HCT116 (cell line): Measurements from ENCODE around the gene MED25. TPM values are rescaled to one million over a fixed set of nuclear protein-coding genes. Genes with fewer than 3 reads are reported as not detected.
"Not testable (repeated sequence)": the region's sequence is repeated elsewhere in the genome, so short reads cannot be mapped to it uniquely, and the experiment has no call there.

Experiments
- ATAC-seq: fragments of 200-7000 bp; cut with Tn5 transposase; 2 replicates; pipeline ENCODE4 v1.9.1; 2020; ENCODE audit warnings: mild to moderate bottlenecking, moderate library complexity
- BruUV-seq: library from RNA; stranded (reverse); fragments of 400-500 nt; replicated peaks from 2 replicates; lab custom pipeline; 2021; lab: Mats Ljungman, UMichigan
- CTCF ChIA-PET: fragments of 300-600 bp; sonication (Branson Sonifier 250); formaldehyde crosslinking; loops from one replicate; lab custom pipeline; 2021; ENCODE audit warnings: antibody characterized with exemption; lab: Charles Lee
- POLR2A ChIA-PET: fragments of 300-600, 350-600 bp; sonication (Branson Sonifier 250); formaldehyde crosslinking; loops from one replicate; lab custom pipeline; 2021; ENCODE audit warnings: antibody characterized with exemption; lab: Charles Lee
- RAD21 ChIA-PET, 2 experiments: fragments of 300-600 bp; sonication (Branson Sonifier 250); formaldehyde crosslinking; loops; one replicate each; lab custom pipeline; 2023; ENCODE audit warnings: low total read pairs in 2 of 2; ENCODE audit not compliant: uncharacterized antibody in 2 of 2, unreplicated experiment in 2 of 2, low non-redundant PET in 1 of 2; lab: Charles Lee
- DNase-seq: peaks from one replicate; pipeline ENCODE4 v3.0.0-alpha.2; 2010; ENCODE audit warnings: low read depth, low spot score
- H2AFZ ChIP-seq: fragments of 200-600 bp; shearing (Covaris generic), sonication (generic); 2 replicates; pipeline ENCODE4 v1.6.1; 2017; ENCODE audit warnings: low read depth, mixed run types, mixed read lengths, antibody characterized with exemption, low read length; ENCODE audit not compliant: poor library complexity, severe bottlenecking
- H3K27ac ChIP-seq: 2 replicates; pipeline ENCODE4 v1.5.1; 2012; ENCODE audit warnings: low read depth, low read length
- H3K27me3 ChIP-seq: fragments of 200-600 bp; sonication (generic); 2 replicates; pipeline ENCODE4 v1.6.1; 2016; ENCODE audit warnings: mixed run types, low read length, mixed read lengths; ENCODE audit not compliant: insufficient read depth
- H3K36me3 ChIP-seq, 2 experiments: fragments of 200-500 bp in 1 of 2; fragments of 200-600 bp in 1 of 2; sonication (Bioruptor generic) in 1 of 2; sonication (generic) in 1 of 2; 2 replicates each; pipeline versions ENCODE4 v1.5.1 to v1.6.1; 2014 to 2016; ENCODE audit warnings: low read length in 2 of 2, inconsistent platforms in 1 of 2, mixed read lengths in 1 of 2, mixed run types in 1 of 2; ENCODE audit not compliant: insufficient read depth in 2 of 2, control insufficient read depth in 1 of 2
- H3K4me1 ChIP-seq, 2 experiments: fragments of 200-600 bp in 1 of 2; sonication (generic) in 1 of 2; 2 replicates each; pipeline versions ENCODE4 v1.5.1 to v1.6.1; 2012 to 2017; ENCODE audit warnings: low read length in 2 of 2, inconsistent platforms in 1 of 2, mild to moderate bottlenecking in 1 of 2, mixed read lengths in 1 of 2, mixed run types in 1 of 2, moderate library complexity in 1 of 2; ENCODE audit not compliant: insufficient read depth in 2 of 2, control insufficient read depth in 1 of 2
- H3K4me2 ChIP-seq: fragments of 200-600 bp; sonication (generic); 2 replicates; pipeline ENCODE4 v1.6.1; 2017; ENCODE audit warnings: mixed run types, low read length, mixed read lengths
- H3K4me3 ChIP-seq, 2 experiments: fragments of 200-600 bp in 1 of 2; sonication (generic) in 1 of 2; replicated peaks in 1 of 2; 2 replicates each; pipeline ENCODE4 v1.5.1; 2011 to 2016; ENCODE audit warnings: low read length in 2 of 2, control low read depth in 1 of 2, low read depth in 1 of 2, mild to moderate bottlenecking in 1 of 2, mixed read lengths in 1 of 2, mixed run types in 1 of 2
- H3K79me2 ChIP-seq: fragments of 200-600 bp; sonication (generic); 2 replicates; pipeline ENCODE4 v1.6.1; 2017; ENCODE audit warnings: mild to moderate bottlenecking, mixed run types, low read length, moderate library complexity, mixed read lengths; ENCODE audit not compliant: insufficient read depth
- H3K9ac ChIP-seq: fragments of 200-600 bp; sonication (generic); 2 replicates; pipeline ENCODE4 v1.6.1; 2016; ENCODE audit warnings: low read length, mixed read lengths
- H3K9me2 ChIP-seq: fragments of 200-600 bp; sonication (generic), shearing (Covaris generic); 2 replicates; pipeline ENCODE4 v1.6.1; 2017; ENCODE audit warnings: mixed run types, mild to moderate bottlenecking, moderate library complexity; ENCODE audit not compliant: insufficient read depth
- H3K9me3 ChIP-seq, 2 experiments: fragments of 200-500 bp in 1 of 2; fragments of 200-600 bp in 1 of 2; sonication (Bioruptor generic) in 1 of 2; sonication (generic) in 1 of 2; 2 replicates each; pipeline ENCODE4 v1.6.1; 2014 to 2017; ENCODE audit warnings: low read length in 2 of 2, mixed read lengths in 2 of 2, inconsistent platforms in 1 of 2, low read depth in 1 of 2, mild to moderate bottlenecking in 1 of 2, mixed run types in 1 of 2, moderate library complexity in 1 of 2; ENCODE audit not compliant: control insufficient read depth in 1 of 2, insufficient read depth in 1 of 2
- H4K20me1 ChIP-seq: fragments of 200-600 bp; sonication (generic), shearing (Covaris generic); 2 replicates; pipeline ENCODE4 v1.6.1; 2017; ENCODE audit warnings: mixed run types, mild to moderate bottlenecking, moderate library complexity; ENCODE audit not compliant: insufficient read depth
- CEBPB ChIP-seq: IDR thresholded peaks from 2 replicates; pipeline ENCODE4 v1.6.1; 2012; ENCODE audit warnings: low read depth
- ZFX ChIP-seq: fragments of 450-650 bp; IDR thresholded peaks from 2 replicates; pipeline ENCODE4 v1.6.1; 2017
- intact Hi-C: fragments of 100-400 bp; cut with micrococcal nuclease; formaldehyde crosslinking; loops from 2 replicates; pipeline ENCODE4 v1.10.0; 2022
- total RNA-seq: library from RNA; stranded (reverse); gene quantifications from one replicate; pipeline ENCODE4 v1.2.1, GENCODE V29; 2021; ENCODE audit not compliant: unreplicated experiment

MED25 gene
- total RNA-seq, 1 experiment from 2014 or later = 77.7 TPM

GRCh38 chr19:49818649-49819370 is 721 bp downstream of the MED25 start:
- peaks cover 41% of the 10 kb centered on the region for H3K79me2 ChIP-seq
- no peaks in the 10 kb centered on the region for H3K9me2 ChIP-seq
- H3K4me3 ChIP-seq = peak overlapping the region; percentile 95 to 99
- H3K27me3 ChIP-seq = no peaks in the 10 kb centered on the region
- intact Hi-C loops = no loop called here
- peaks cover 18 to 29% of the 10 kb centered on the region in 2 experiments for H3K4me1 ChIP-seq
- H3K9me3 ChIP-seq = no peaks in the 10 kb centered on the region
- peak overlapping the region; percentile 83 for H3K27ac ChIP-seq
- peak overlapping the region; percentile 99 for H3K9ac ChIP-seq
- ChIA-PET RAD21 (no interaction called here), POLR2A (interaction anchor here (0.6 kb wide), 1 partner anchor 178 kb away, joined by 4 read pairs; the partner anchor contains the start of gene RRAS), CTCF (no interaction called here)
- ATAC-seq = peak; percentile 1; the same call in 1 of the 2 replicates
- no peak for DNase-seq
- TSS peak; percentile 50 for BruUV-seq
- no peak overlapping the region for H2AFZ ChIP-seq
- no peaks in the 10 kb centered on the region for H4K20me1 ChIP-seq
- no peak for TF ChIP-seq CEBPB
- peak; percentile 36; the same call in 1 of the 2 replicates for TF ChIP-seq ZFX
- peak overlapping the region; percentile 85 for H3K4me2 ChIP-seq
- H3K36me3 ChIP-seq = peaks cover 5 to 15% of the 10 kb centered on the region in 2 experiments; a peak in 2 of 4 replicates

GRCh38 chr19:49819452-49820115 is 1.5 kb downstream of the MED25 start:
- Histone ChIP-seq H3K9ac (peak overlapping the region; percentile 99), H3K79me2 (peaks cover 48% of the 10 kb centered on the region), H3K27ac (peak overlapping the region; percentile 83), H3K4me2 (peak overlapping the region; percentile 85), H3K36me3 (peaks cover 6 to 15% of the 10 kb centered on the region in 2 experiments; a peak in 2 of 4 replicates), H3K4me1 (peaks cover 14 to 23% of the 10 kb centered on the region in 2 experiments), H3K4me3 (peak overlapping the region; percentile 95 to 99; a peak in 3 of 4 replicates)
- POLR2A ChIA-PET, H3K9me3 ChIP-seq, intact Hi-C loops, H3K9me2 ChIP-seq, H2AFZ ChIP-seq, BruUV-seq, DNase-seq, RAD21 ChIA-PET, H4K20me1 ChIP-seq, CTCF ChIA-PET, H3K27me3 ChIP-seq, ATAC-seq: not testable (repeated sequence)
